GM23338 (cell line): ENCODE results near the gene RBP2.

ENCODE experiments used
- CREB1 ChIP-seq: fragments of 250-450 bp; sonication (Bioruptor Pico); IDR thresholded peaks from 2 replicates; pipeline ENCODE4 v1.5.0; 2020; ENCODE audit warnings: low read depth, mild to moderate bottlenecking, moderate library complexity
- EZH2 ChIP-seq: fragments of 200-600 bp; sonication (generic); IDR thresholded peaks from one replicate; pipeline ENCODE4 v1.8.0; 2017; ENCODE audit warnings: antibody characterized with exemption, mild to moderate bottlenecking, low read depth; ENCODE audit not compliant: unreplicated experiment
- EZH2phosphoT487 ChIP-seq: fragments of 200-600 bp; sonication (generic); IDR thresholded peaks from one replicate; pipeline ENCODE4 v1.8.1; 2018; ENCODE audit warnings: antibody characterized with exemption; ENCODE audit not compliant: unreplicated experiment
- JUNB ChIP-seq: IDR thresholded peaks from one replicate; pipeline ENCODE4 v1.6.1; 2016; ENCODE audit warnings: antibody characterized with exemption; ENCODE audit not compliant: unreplicated experiment
- NANOG ChIP-seq: IDR thresholded peaks from 2 replicates; pipeline ENCODE4 v1.6.1; 2016; ENCODE audit warnings: antibody characterized with exemption, borderline replicate concordance
- POLR2AphosphoS5 ChIP-seq: IDR thresholded peaks from 2 replicates; pipeline ENCODE4 v1.6.1; 2016; ENCODE audit warnings: antibody characterized with exemption, low read depth
- STAT1 ChIP-seq: IDR thresholded peaks from one replicate; pipeline ENCODE4 v1.6.1; 2016; ENCODE audit warnings: antibody characterized with exemption; ENCODE audit not compliant: unreplicated experiment
- ZNF114 ChIP-seq: fragments of 250-450 bp; sonication (Bioruptor Pico); IDR thresholded peaks from 2 replicates; pipeline ENCODE4 v1.5.0; 2020; ENCODE audit warnings: mild to moderate bottlenecking, moderate library complexity
- ZNF331 ChIP-seq: fragments of 250-450 bp; sonication (Bioruptor Pico); IDR thresholded peaks from 2 replicates; pipeline ENCODE4 v1.5.0; 2020; ENCODE audit warnings: low read depth, mild to moderate bottlenecking, moderate library complexity
- ZNF462 ChIP-seq: fragments of 250-450 bp; sonication (Bioruptor Pico); IDR thresholded peaks from 2 replicates; pipeline ENCODE4 v1.5.0; 2020; ENCODE audit warnings: mild to moderate bottlenecking, moderate library complexity
- TF ChIP-seq, protein P1 (sequence below), 2 experiments: fragments of 200-600 bp in 1 of 2; sonication (generic) in 1 of 2; conservative IDR thresholded peaks; 2 replicates each; pipeline versions ENCODE4 v1.5.1 to v1.6.1; 2016 to 2017; ENCODE audit warnings: antibody characterized with exemption in 2 of 2, low read depth in 2 of 2, mild to moderate bottlenecking in 2 of 2, moderate library complexity in 1 of 2
- TF ChIP-seq, protein P2 (sequence below): IDR thresholded peaks from 2 replicates; pipeline ENCODE4 v1.6.1; 2016; ENCODE audit warnings: antibody characterized with exemption
- TF ChIP-seq, protein P3 (sequence below): IDR thresholded peaks from one replicate; pipeline ENCODE4 v1.6.1; 2018; ENCODE audit warnings: antibody characterized with exemption; ENCODE audit not compliant: unreplicated experiment

GRCh38 chr3:139517321-139518065, 41.2 kb upstream of the RBP2 start:
- TF ChIP-seq, protein P1, sequence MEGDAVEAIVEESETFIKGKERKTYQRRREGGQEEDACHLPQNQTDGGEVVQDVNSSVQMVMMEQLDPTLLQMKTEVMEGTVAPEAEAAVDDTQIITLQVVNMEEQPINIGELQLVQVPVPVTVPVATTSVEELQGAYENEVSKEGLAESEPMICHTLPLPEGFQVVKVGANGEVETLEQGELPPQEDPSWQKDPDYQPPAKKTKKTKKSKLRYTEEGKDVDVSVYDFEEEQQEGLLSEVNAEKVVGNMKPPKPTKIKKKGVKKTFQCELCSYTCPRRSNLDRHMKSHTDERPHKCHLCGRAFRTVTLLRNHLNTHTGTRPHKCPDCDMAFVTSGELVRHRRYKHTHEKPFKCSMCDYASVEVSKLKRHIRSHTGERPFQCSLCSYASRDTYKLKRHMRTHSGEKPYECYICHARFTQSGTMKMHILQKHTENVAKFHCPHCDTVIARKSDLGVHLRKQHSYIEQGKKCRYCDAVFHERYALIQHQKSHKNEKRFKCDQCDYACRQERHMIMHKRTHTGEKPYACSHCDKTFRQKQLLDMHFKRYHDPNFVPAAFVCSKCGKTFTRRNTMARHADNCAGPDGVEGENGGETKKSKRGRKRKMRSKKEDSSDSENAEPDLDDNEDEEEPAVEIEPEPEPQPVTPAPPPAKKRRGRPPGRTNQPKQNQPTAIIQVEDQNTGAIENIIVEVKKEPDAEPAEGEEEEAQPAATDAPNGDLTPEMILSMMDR (conservative IDR thresholded peaks at IDR 0.05; ENCODE audit: low read depth in 2 of 2): no peak
- no peak for TF ChIP-seq JUNB
- no peak for TF ChIP-seq ZNF331 (CRISPR knock-in tag)
- no peak for TF ChIP-seq NANOG
- TF ChIP-seq, protein P2, sequence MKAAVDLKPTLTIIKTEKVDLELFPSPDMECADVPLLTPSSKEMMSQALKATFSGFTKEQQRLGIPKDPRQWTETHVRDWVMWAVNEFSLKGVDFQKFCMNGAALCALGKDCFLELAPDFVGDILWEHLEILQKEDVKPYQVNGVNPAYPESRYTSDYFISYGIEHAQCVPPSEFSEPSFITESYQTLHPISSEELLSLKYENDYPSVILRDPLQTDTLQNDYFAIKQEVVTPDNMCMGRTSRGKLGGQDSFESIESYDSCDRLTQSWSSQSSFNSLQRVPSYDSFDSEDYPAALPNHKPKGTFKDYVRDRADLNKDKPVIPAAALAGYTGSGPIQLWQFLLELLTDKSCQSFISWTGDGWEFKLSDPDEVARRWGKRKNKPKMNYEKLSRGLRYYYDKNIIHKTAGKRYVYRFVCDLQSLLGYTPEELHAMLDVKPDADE: no peak
- no peak for TF ChIP-seq POLR2AphosphoS5
- TF ChIP-seq EZH2: no peak
- TF ChIP-seq EZH2phosphoT487: no peak
- TF ChIP-seq CREB1 (CRISPR knock-in tag): no peak
- TF ChIP-seq, protein P3, sequence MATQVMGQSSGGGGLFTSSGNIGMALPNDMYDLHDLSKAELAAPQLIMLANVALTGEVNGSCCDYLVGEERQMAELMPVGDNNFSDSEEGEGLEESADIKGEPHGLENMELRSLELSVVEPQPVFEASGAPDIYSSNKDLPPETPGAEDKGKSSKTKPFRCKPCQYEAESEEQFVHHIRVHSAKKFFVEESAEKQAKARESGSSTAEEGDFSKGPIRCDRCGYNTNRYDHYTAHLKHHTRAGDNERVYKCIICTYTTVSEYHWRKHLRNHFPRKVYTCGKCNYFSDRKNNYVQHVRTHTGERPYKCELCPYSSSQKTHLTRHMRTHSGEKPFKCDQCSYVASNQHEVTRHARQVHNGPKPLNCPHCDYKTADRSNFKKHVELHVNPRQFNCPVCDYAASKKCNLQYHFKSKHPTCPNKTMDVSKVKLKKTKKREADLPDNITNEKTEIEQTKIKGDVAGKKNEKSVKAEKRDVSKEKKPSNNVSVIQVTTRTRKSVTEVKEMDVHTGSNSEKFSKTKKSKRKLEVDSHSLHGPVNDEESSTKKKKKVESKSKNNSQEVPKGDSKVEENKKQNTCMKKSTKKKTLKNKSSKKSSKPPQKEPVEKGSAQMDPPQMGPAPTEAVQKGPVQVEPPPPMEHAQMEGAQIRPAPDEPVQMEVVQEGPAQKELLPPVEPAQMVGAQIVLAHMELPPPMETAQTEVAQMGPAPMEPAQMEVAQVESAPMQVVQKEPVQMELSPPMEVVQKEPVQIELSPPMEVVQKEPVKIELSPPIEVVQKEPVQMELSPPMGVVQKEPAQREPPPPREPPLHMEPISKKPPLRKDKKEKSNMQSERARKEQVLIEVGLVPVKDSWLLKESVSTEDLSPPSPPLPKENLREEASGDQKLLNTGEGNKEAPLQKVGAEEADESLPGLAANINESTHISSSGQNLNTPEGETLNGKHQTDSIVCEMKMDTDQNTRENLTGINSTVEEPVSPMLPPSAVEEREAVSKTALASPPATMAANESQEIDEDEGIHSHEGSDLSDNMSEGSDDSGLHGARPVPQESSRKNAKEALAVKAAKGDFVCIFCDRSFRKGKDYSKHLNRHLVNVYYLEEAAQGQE: no peak
- TF ChIP-seq ZNF462 (CRISPR knock-in tag): no peak
- no peak for TF ChIP-seq ZNF114 (CRISPR knock-in tag)
- TF ChIP-seq STAT1: no peak
